K562 (cell line): ENCODE data around the gene MET. TPM values are rescaled to one million over a fixed set of nuclear protein-coding genes. Genes with fewer than 3 reads are reported as not detected.

ENCODE experiments used
- ATAC-seq: fragments of 200-7000 bp; cut with Tn5 transposase; 3 replicates; pipeline ENCODE4 v1.9.1; 2020; ENCODE audit warnings: moderate library complexity
- BruUV-seq: library from RNA; stranded (reverse); fragments of 400-500 nt; replicated peaks from 2 replicates; lab custom pipeline; 2021; lab: Mats Ljungman, UMichigan
- CTCF ChIA-PET: fragments of 300-600 bp; formaldehyde crosslinking; extraction: SDS; loops from one replicate; lab custom pipeline; 2021; ENCODE audit warnings: low intra/inter-chr PET ratio; lab: Yijun Ruan, JAX
- POLR2A ChIA-PET: fragments of 300-600, 350-650 bp; sonication (Branson Sonifier 250); formaldehyde crosslinking; extraction: SDS; loops from one replicate; lab custom pipeline; 2021; ENCODE audit warnings: antibody characterized with exemption, inconsistent platforms; lab: Yijun Ruan, JAX
- DNase-seq, 4 experiments: peaks; one replicate each; pipeline versions ENCODE4 v3.0.0 to v3.0.0-alpha.2; 2011 to 2018; ENCODE audit warnings: low spot score in 3 of 4, mixed read lengths in 3 of 4; ENCODE audit errors: extremely low read depth in 1 of 4
- FAIRE-seq: peaks from 2 replicates; lab custom pipeline; 2011; peaks lifted over from hg19 to GRCh38; lab: Jason Lieb, UNC
- H2AFZ ChIP-seq: 2 replicates; pipeline ENCODE4 v1.6.0; 2011; ENCODE audit warnings: low read depth, low read length, control low read depth, inconsistent platforms
- H3K27ac ChIP-seq: fragments of 200-600 bp; 3 replicates; pipeline ENCODE4 v1.8.0; 2011; ENCODE audit warnings: low read depth, mild to moderate bottlenecking, control low read depth, inconsistent platforms, low read length, moderate library complexity, mixed read lengths; ENCODE audit errors: extremely low read depth
- H3K27me3 ChIP-seq, 2 experiments: fragments of 300-600 bp in 1 of 2; 2 replicates in 1 of 2; 3 replicates in 1 of 2; pipeline versions ENCODE4 v1.6.0 to v1.8.0; 2011; ENCODE audit warnings: inconsistent platforms in 2 of 2, low read length in 2 of 2, mild to moderate bottlenecking in 1 of 2, mixed read lengths in 1 of 2, moderate library complexity in 1 of 2; ENCODE audit not compliant: control insufficient read depth in 2 of 2, insufficient read depth in 2 of 2
- H3K36me3 ChIP-seq: fragments of 300-600 bp; 3 replicates; pipeline ENCODE4 v1.8.0; 2011; ENCODE audit warnings: mild to moderate bottlenecking, low read length, inconsistent platforms; ENCODE audit not compliant: control insufficient read depth, insufficient read depth
- H3K4me1 ChIP-seq, 2 experiments: fragments of 200-600 bp in 1 of 2; replicated peaks in 1 of 2; 2 replicates in 1 of 2; 3 replicates in 1 of 2; pipeline versions ENCODE4 v1.5.1 to v1.8.0; 2011; ENCODE audit warnings: inconsistent platforms in 2 of 2, low read length in 2 of 2, mild to moderate bottlenecking in 1 of 2, mixed read lengths in 1 of 2, moderate library complexity in 1 of 2; ENCODE audit not compliant: control insufficient read depth in 2 of 2, insufficient read depth in 2 of 2
- H3K4me2 ChIP-seq: 2 replicates; pipeline ENCODE4 v1.6.1; 2011; ENCODE audit warnings: low read length, control low read depth, inconsistent platforms, mixed read lengths; ENCODE audit not compliant: insufficient read depth
- H3K4me3 ChIP-seq: fragments of 200-600 bp; sonication (generic), shearing (Covaris generic); 2 replicates; pipeline ENCODE4 v1.5.1; 2016; ENCODE audit warnings: control low read depth, inconsistent platforms
- H3K79me2 ChIP-seq: fragments of 200-600 bp; 3 replicates; pipeline ENCODE4 v1.8.0; 2011; ENCODE audit warnings: low read length, inconsistent platforms; ENCODE audit not compliant: control insufficient read depth, insufficient read depth
- H3K9ac ChIP-seq, 2 experiments: 2 replicates each; pipeline versions ENCODE4 v1.6.0 to v1.6.1; 2011; ENCODE audit warnings: low read depth in 2 of 2, low read length in 2 of 2, control low read depth in 1 of 2, inconsistent platforms in 1 of 2, mild to moderate bottlenecking in 1 of 2, mixed read lengths in 1 of 2; ENCODE audit not compliant: insufficient read depth in 1 of 2
- H3K9me1 ChIP-seq: one replicate; pipeline ENCODE4 v1.6.0; 2011; ENCODE audit warnings: inconsistent platforms, mild to moderate bottlenecking, low read length, moderate library complexity; ENCODE audit not compliant: control insufficient read depth, insufficient read depth
- H3K9me3 ChIP-seq: replicated peaks from 2 replicates; pipeline ENCODE4 v1.5.1; 2011; ENCODE audit warnings: low read depth, low read length, inconsistent platforms; ENCODE audit not compliant: control insufficient read depth, insufficient read depth
- H4K20me1 ChIP-seq: replicated peaks from 2 replicates; pipeline ENCODE4 v1.6.1; 2011; ENCODE audit warnings: low read length, inconsistent platforms, mixed read lengths; ENCODE audit not compliant: control insufficient read depth, insufficient read depth
- CBFA2T3 ChIP-seq: fragments of 450-650 bp; IDR thresholded peaks from 2 replicates; pipeline ENCODE4 v1.6.1; 2017
- KLF16 ChIP-seq: IDR thresholded peaks from 2 replicates; pipeline ENCODE4 v1.6.1; 2016; ENCODE audit warnings: antibody characterized with exemption
- MAFK ChIP-seq: IDR thresholded peaks from 2 replicates; pipeline ENCODE4 v1.6.1; 2011; ENCODE audit warnings: low read length, improper control_type of control experiment
- MCM7 ChIP-seq, 2 experiments: fragments of 450-650 bp; IDR thresholded peaks; 2 replicates each; pipeline ENCODE4 v1.6.1; 2016 to 2018
- MTF1 ChIP-seq: fragments of 250-450 bp; sonication (Bioruptor Pico); IDR thresholded peaks from 2 replicates; pipeline ENCODE4 v1.9.0; 2021; ENCODE audit warnings: moderate library complexity, mild to moderate bottlenecking, inconsistent platforms, borderline replicate concordance
- PTRF ChIP-seq: fragments of 450-650 bp; IDR thresholded peaks from 2 replicates; pipeline ENCODE4 v1.6.1; 2016; ENCODE audit warnings: mild to moderate bottlenecking, missing genetic modification characterization, missing compliant biosample characterization
- RAD21 ChIP-seq, 2 experiments: fragments of 250-450 bp in 1 of 2; fragments of 450-650 bp in 1 of 2; sonication (Bioruptor Pico) in 1 of 2; formaldehyde crosslinking in 1 of 2; IDR thresholded peaks in 1 of 2; conservative IDR thresholded peaks in 1 of 2; 2 replicates each; pipeline versions ENCODE4 v1.4.0 to v1.8.0; 2020 to 2022; ENCODE audit warnings: mild to moderate bottlenecking in 2 of 2, moderate library complexity in 1 of 2
- SRF ChIP-seq, 2 experiments: fragments of 250-450, 450-650 bp in 1 of 2; sonication (Bioruptor Pico) in 1 of 2; sonication (generic) in 1 of 2; formaldehyde crosslinking; IDR thresholded peaks; 2 replicates each; pipeline versions ENCODE4 v1.5.0 to v1.5.1; 2020 to 2022; ENCODE audit warnings: mild to moderate bottlenecking in 1 of 2, missing genetic modification reagents in 1 of 2
- SRSF1 ChIP-seq: fragments of 200-400 bp; formaldehyde crosslinking; IDR thresholded peaks from 2 replicates; pipeline ENCODE4 v1.6.1; 2017; ENCODE audit warnings: mild to moderate bottlenecking, low read depth, low read length, moderate library complexity
- WHSC1 ChIP-seq: IDR thresholded peaks from one replicate; pipeline ENCODE4 v1.6.1; 2012; ENCODE audit warnings: low read length, control low read depth, inconsistent platforms
- ZBTB11 ChIP-seq, 3 experiments: fragments of 200-800 bp in 1 of 3; fragments of 250-450 bp in 1 of 3; fragments of 450-650 bp in 1 of 3; sonication (Bioruptor Pico) in 1 of 3; sonication (Bioruptor generic) in 1 of 3; formaldehyde crosslinking in 1 of 3; IDR thresholded peaks; 2 replicates each; pipeline versions ENCODE4 v1.6.1 to v1.8.0; 2016 to 2022; ENCODE audit warnings: mild to moderate bottlenecking in 2 of 3, missing genetic modification characterization in 2 of 3, missing compliant biosample characterization in 1 of 3, moderate library complexity in 1 of 3
- ZNF668 ChIP-seq: fragments of 250-450 bp; sonication (Bioruptor Pico); IDR thresholded peaks from 2 replicates; pipeline ENCODE4 v1.8.0; 2022; ENCODE audit warnings: mild to moderate bottlenecking, inconsistent platforms
- WGBS: fragments of 100-300 bp; shearing (Covaris generic); methylation state at CpG from one replicate; pipeline ENCODE4 v1.1.6; 2016; ENCODE audit warnings: low coverage, mixed read lengths; ENCODE audit not compliant: insufficient coverage; ENCODE audit errors: missing lambda C conversion rate; 5-methylcytosine and 5-hydroxymethylcytosine counted together
- in situ Hi-C: fragments of 300-500 bp; cut with MboI; formaldehyde crosslinking; loops from 4 replicates; pipeline ENCODE4 v1.15.0; 2018; ENCODE audit warnings: inconsistent platforms, mixed read lengths
- intact Hi-C: fragments of 100-400 bp; cut with micrococcal nuclease; formaldehyde crosslinking; loops from 2 replicates; pipeline ENCODE4 v1.14.2; 2022
- polyA plus RNA-seq, 8 experiments: library from polyadenylated mRNA; depleted of rRNA in 4 of 8; stranded (reverse) in 5 of 8; unstranded in 3 of 8; fragments of >200 nt; fragmentation: Nextera tagmentation in 2 of 8; fragmentation: Illumina TruSeq in 1 of 8; extraction: Ambion mirVana in 2 of 8; extraction: Trizol in 1 of 8; gene quantifications; 2 replicates each; pipeline versions ENCODE4 v1.2.1 to v1.2.3, GENCODE V29; 2011 to 2014; ENCODE audit warnings: inconsistent platforms in 1 of 8, missing spikeins in 1 of 8
- total RNA-seq, 7 experiments: library from RNA; depleted of rRNA in 6 of 7; stranded (reverse); fragments of >200 nt in 6 of 7; fragmentation: Illumina TruSeq in 2 of 7; extraction: Trizol in 2 of 7; gene quantifications; 2 replicates each; pipeline versions ENCODE4 v1.2.1 to v1.2.3, GENCODE V29; 2011 to 2021; ENCODE audit warnings: low replicate concordance in 1 of 7
- TF ChIP-seq, protein P1 (sequence below): sonication (generic); formaldehyde crosslinking; IDR thresholded peaks from 2 replicates; pipeline ENCODE4 v1.8.0; 2022; ENCODE audit warnings: mild to moderate bottlenecking, missing genetic modification reagents
- TF ChIP-seq, protein P2 (sequence below): fragments of 200-800 bp; sonication (Bioruptor generic); IDR thresholded peaks from 2 replicates; pipeline ENCODE4 v1.6.1; 2016; ENCODE audit warnings: missing genetic modification characterization, missing compliant biosample characterization

The MET gene
- total and polyA plus RNA-seq, 9 of the 15 experiments (the other 6 are each of a cell fraction or from before 2014, with no cell fraction given), result 0.84 to 2.4 (median 1.1) TPM

DNA sequence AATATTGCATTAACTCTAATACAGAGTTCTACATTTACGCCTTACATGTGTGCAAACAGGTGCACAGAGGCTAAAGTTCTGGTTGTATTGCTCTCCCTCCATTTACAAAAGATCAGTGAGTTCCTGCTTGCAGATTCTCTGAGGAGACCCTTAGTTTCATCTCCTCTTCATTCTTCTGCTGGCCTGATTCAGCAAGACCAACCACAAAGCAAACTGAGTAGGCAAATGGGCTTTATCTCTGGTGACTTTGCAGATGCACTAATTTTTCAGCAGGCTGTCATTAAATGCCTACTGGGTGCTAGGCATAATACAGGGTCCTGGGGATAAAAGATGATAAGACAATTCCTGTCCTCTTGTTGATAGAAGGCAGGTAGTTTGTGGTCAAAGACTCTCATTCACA lies 56.4 kb downstream of the MET start:
- H3K9me3 ChIP-seq, result no peaks in the 10 kb centered on the region
- ATAC-seq (no peak), DNase-seq (no peak), FAIRE-seq (no peak)
- no TSS peak for BruUV-seq
- no peak overlapping the region for H3K4me3 ChIP-seq
- no peaks in the 10 kb centered on the region for H3K9me1 ChIP-seq
- H3K79me2 ChIP-seq, result no peaks in the 10 kb centered on the region
- H3K4me2 ChIP-seq, result no peak overlapping the region
- H3K36me3 ChIP-seq, result no peaks in the 10 kb centered on the region
- no peak overlapping the region for H2AFZ ChIP-seq
- H3K9ac ChIP-seq, result no peak overlapping the region
- ChIA-PET POLR2A (no interaction called here), CTCF (no interaction called here)
- in situ Hi-C loops, result no loop called here
- no peaks in the 10 kb centered on the region for H4K20me1 ChIP-seq
- H3K27me3 ChIP-seq, result peaks cover 0 to 6% of the 10 kb centered on the region in 2 experiments; a peak in 2 of 5 replicates
- 0% methylated on average over 1 of the region's 1 CpG for WGBS
- intact Hi-C loops, result loop anchor here (5.0 kb wide), 1 partner anchor 131 kb away; no protein-coding TSS in a partner anchor
- peaks cover 0 to 4% of the 10 kb centered on the region in 2 experiments; a peak in 1 of 5 replicates for H3K4me1 ChIP-seq
- H3K27ac ChIP-seq, result no peak overlapping the region
- no peak for TF ChIP-seq WHSC1
- no peak for TF ChIP-seq SRF (CRISPR knock-in tag; IDR thresholded peaks at IDR 0.05)
- no peak for TF ChIP-seq MCM7 (IDR thresholded peaks at IDR 0.05)
- TF ChIP-seq SRSF1, result no peak
- no peak for TF ChIP-seq KLF16
- TF ChIP-seq ZNF668, result no peak
- TF ChIP-seq CBFA2T3, result no peak
- TF ChIP-seq, protein P1, sequence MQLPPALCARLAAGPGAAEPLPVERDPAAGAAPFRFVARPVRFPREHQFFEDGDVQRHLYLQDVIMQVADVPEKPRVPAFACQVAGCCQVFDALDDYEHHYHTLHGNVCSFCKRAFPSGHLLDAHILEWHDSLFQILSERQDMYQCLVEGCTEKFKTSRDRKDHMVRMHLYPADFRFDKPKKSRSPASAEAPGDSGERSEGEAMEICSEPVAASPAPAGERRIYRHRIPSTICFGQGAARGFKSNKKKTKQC, result no peak
- TF ChIP-seq RAD21 (CRISPR knock-in tag; conservative IDR thresholded peaks at IDR 0.05 in 1 of 2, IDR thresholded peaks at IDR 0.05 in 1 of 2), result no peak
- no peak for TF ChIP-seq MTF1 (CRISPR knock-in tag)
- TF ChIP-seq, protein P2, sequence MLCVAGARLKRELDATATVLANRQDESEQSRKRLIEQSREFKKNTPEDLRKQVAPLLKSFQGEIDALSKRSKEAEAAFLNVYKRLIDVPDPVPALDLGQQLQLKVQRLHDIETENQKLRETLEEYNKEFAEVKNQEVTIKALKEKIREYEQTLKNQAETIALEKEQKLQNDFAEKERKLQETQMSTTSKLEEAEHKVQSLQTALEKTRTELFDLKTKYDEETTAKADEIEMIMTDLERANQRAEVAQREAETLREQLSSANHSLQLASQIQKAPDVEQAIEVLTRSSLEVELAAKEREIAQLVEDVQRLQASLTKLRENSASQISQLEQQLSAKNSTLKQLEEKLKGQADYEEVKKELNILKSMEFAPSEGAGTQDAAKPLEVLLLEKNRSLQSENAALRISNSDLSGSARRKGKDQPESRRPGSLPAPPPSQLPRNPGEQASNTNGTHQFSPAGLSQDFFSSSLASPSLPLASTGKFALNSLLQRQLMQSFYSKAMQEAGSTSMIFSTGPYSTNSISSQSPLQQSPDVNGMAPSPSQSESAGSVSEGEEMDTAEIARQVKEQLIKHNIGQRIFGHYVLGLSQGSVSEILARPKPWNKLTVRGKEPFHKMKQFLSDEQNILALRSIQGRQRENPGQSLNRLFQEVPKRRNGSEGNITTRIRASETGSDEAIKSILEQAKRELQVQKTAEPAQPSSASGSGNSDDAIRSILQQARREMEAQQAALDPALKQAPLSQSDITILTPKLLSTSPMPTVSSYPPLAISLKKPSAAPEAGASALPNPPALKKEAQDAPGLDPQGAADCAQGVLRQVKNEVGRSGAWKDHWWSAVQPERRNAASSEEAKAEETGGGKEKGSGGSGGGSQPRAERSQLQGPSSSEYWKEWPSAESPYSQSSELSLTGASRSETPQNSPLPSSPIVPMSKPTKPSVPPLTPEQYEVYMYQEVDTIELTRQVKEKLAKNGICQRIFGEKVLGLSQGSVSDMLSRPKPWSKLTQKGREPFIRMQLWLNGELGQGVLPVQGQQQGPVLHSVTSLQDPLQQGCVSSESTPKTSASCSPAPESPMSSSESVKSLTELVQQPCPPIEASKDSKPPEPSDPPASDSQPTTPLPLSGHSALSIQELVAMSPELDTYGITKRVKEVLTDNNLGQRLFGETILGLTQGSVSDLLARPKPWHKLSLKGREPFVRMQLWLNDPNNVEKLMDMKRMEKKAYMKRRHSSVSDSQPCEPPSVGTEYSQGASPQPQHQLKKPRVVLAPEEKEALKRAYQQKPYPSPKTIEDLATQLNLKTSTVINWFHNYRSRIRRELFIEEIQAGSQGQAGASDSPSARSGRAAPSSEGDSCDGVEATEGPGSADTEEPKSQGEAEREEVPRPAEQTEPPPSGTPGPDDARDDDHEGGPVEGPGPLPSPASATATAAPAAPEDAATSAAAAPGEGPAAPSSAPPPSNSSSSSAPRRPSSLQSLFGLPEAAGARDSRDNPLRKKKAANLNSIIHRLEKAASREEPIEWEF (CRISPR knock-in tag), result no peak
- TF ChIP-seq PTRF (tag), result no peak
- TF ChIP-seq MAFK, result no peak
- TF ChIP-seq ZBTB11 (CRISPR knock-in tag; IDR thresholded peaks at IDR 0.05), result no peak
